PC-9 (cell line): ENCODE results near the gene PTGER1. TPM values are rescaled to one million over a fixed set of nuclear protein-coding genes. Genes with fewer than 3 reads are reported as not detected.
A peak's percentile ranks its signal among the peaks of the same experiment; 100 is the strongest.

Source experiments
- BruUV-seq: library from RNA; stranded (reverse); fragments of 400-500 nt; replicated peaks from 2 replicates; lab custom pipeline; 2021; lab: Mats Ljungman, UMichigan
- CTCF ChIA-PET: fragments of 300-600 bp; sonication (Branson Sonifier 250); formaldehyde crosslinking; loops from one replicate; lab custom pipeline; 2022; ENCODE audit warnings: antibody characterized with exemption; lab: Charles Lee
- POLR2A ChIA-PET: fragments of 300-600 bp; sonication (Branson Sonifier 250); formaldehyde crosslinking; loops from one replicate; lab custom pipeline; 2022; ENCODE audit warnings: antibody characterized with exemption; ENCODE audit not compliant: unreplicated experiment; lab: Charles Lee
- DNase-seq, 2 experiments: peaks; one replicate each; pipeline versions ENCODE4 v3.0.0 to v3.0.0-alpha.2; 2015 to 2022; ENCODE audit warnings: mixed read lengths in 1 of 2
- H2AFZ ChIP-seq: fragments of 200-600 bp; sonication (generic); 2 replicates; pipeline ENCODE4 v1.8.1; 2017; ENCODE audit warnings: antibody characterized with exemption
- H3F3A ChIP-seq: fragments of 200-600 bp; sonication (generic); 2 replicates; pipeline ENCODE4 v1.8.1; 2017; ENCODE audit warnings: antibody characterized with exemption, mild to moderate bottlenecking, low read depth; ENCODE audit not compliant: insufficient read depth
- H3K27ac ChIP-seq: fragments of 200-600 bp; sonication (generic); 2 replicates; pipeline ENCODE4 v1.6.1; 2016; ENCODE audit warnings: mixed run types
- H3K27me3 ChIP-seq: fragments of 200-600 bp; sonication (generic); 2 replicates; pipeline ENCODE4 v1.6.1; 2016; ENCODE audit warnings: low read depth, mixed run types; ENCODE audit not compliant: insufficient read depth
- H3K36me3 ChIP-seq: fragments of 200-600 bp; sonication (generic); 2 replicates; pipeline ENCODE4 v1.6.1; 2016; ENCODE audit warnings: low read depth, mixed run types
- H3K4me1 ChIP-seq: fragments of 200-600 bp; sonication (generic); replicated peaks from 2 replicates; pipeline ENCODE4 v1.6.1; 2016; ENCODE audit warnings: mixed run types; ENCODE audit not compliant: insufficient read depth
- H3K4me2 ChIP-seq: fragments of 200-600 bp; sonication (generic); 2 replicates; pipeline ENCODE4 v1.6.1; 2017; ENCODE audit warnings: mixed run types
- H3K4me3 ChIP-seq: fragments of 200-600 bp; sonication (generic); 2 replicates; pipeline ENCODE4 v1.6.1; 2016; ENCODE audit warnings: mixed run types
- H3K79me2 ChIP-seq: fragments of 200-600 bp; sonication (generic); 2 replicates; pipeline ENCODE4 v1.6.1; 2017; ENCODE audit warnings: low read depth, mixed run types
- H3K9me2 ChIP-seq: fragments of 200-600 bp; sonication (generic); 2 replicates; pipeline ENCODE4 v1.8.1; 2017; ENCODE audit warnings: mild to moderate bottlenecking; ENCODE audit not compliant: insufficient read depth
- H3K9me3 ChIP-seq: fragments of 200-600 bp; sonication (generic); 2 replicates; pipeline ENCODE4 v1.8.1; 2016; ENCODE audit warnings: low read depth; ENCODE audit not compliant: insufficient read depth
- H4K20me1 ChIP-seq: fragments of 200-600 bp; sonication (generic); 2 replicates; pipeline ENCODE4 v1.8.1; 2017; ENCODE audit not compliant: insufficient read depth
- EZH2 ChIP-seq: fragments of 200-600 bp; sonication (generic); IDR thresholded peaks from 2 replicates; pipeline ENCODE4 v1.8.0; 2017; ENCODE audit warnings: antibody characterized with exemption, low read depth
- intact Hi-C: fragments of 100-400 bp; cut with micrococcal nuclease; formaldehyde crosslinking; loops from one replicate; pipeline ENCODE4 v1.10.0; 2022; ENCODE audit not compliant: unreplicated experiment
- total RNA-seq: library from RNA; stranded (reverse); gene quantifications from 2 replicates; pipeline ENCODE4 v1.2.3, GENCODE V29; 2021
- TF ChIP-seq, protein P1 (sequence below): fragments of 200-600 bp; sonication (generic); conservative IDR thresholded peaks from 2 replicates; pipeline ENCODE4 v1.6.1; 2017; ENCODE audit warnings: mixed run types, antibody characterized with exemption, mild to moderate bottlenecking, moderate library complexity

PTGER1 gene
- total RNA-seq, 1 experiment from 2014 or later: 1.4 TPM

DNA sequence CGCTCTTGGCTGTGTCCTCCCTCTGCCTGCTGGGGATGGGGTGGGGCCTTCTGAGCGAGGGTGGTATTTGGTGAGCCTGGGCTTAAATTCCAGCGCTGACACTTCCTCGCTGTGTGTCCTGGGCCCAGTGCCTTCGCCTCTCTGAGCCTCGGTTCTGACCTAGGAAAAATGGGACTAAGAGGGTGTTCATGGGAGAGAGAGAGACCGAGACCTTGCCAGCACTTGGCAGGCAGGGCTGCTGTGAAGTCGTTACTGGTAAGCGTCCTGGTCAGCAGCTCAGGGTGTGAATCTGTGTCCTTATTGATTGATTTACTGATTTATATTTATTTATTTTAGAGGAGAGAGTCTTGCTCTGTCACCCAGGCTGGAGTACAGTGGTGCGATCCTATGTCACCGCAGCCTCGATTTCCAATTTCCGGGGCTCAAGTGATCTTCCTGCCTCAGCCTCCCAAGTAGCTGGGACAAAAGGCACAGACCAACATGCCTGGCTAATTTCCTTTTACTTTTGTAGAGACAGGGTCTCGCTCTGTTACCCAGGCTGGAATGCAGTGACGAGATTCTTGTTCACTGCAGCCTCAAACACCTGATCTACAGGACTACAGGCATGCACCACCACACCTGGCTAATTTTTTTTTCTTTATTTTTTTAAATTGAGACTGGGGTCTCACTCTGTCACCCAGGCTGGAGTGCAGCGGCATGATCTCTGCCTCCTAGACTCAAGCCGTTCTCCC, 39.7 kb downstream of the PTGER1 start:
- Histone ChIP-seq H3F3A (peaks cover 33% of the 10 kb centered on the region), H3K4me3 (peak overlapping the region; percentile 93; the same call in 1 of the 2 replicates), H3K79me2 (peaks cover 66% of the 10 kb centered on the region), H3K27me3 (no peaks in the 10 kb centered on the region; the same call in 1 of the 2 replicates), H2AFZ (no peak overlapping the region), H3K9me2 (no peaks in the 10 kb centered on the region), H4K20me1 (peaks cover 50% of the 10 kb centered on the region), H3K36me3 (no peaks in the 10 kb centered on the region), H3K27ac (peak overlapping the region; percentile 51), H3K4me1 (peaks cover 24% of the 10 kb centered on the region), H3K4me2 (peak overlapping the region; percentile 95), H3K9me3 (no peaks in the 10 kb centered on the region)
- no TSS peak for BruUV-seq
- intact Hi-C loops: loop anchor here (1.0 to 10.0 kb wide), 2 partner anchors 16 to 59 kb away; partner anchors contain the start of genes DDX39A and GIPC1
- POLR2A ChIA-PET: interaction anchor here (0.6 to 0.9 kb wide), 4 partner anchors 29 to 1641 kb away, joined by 3 to 5 read pairs (median 4); partner anchors contain the start of gene ASF1B
- DNase-seq: no peak
- TF ChIP-seq EZH2: no peak
- TF ChIP-seq, protein P1, sequence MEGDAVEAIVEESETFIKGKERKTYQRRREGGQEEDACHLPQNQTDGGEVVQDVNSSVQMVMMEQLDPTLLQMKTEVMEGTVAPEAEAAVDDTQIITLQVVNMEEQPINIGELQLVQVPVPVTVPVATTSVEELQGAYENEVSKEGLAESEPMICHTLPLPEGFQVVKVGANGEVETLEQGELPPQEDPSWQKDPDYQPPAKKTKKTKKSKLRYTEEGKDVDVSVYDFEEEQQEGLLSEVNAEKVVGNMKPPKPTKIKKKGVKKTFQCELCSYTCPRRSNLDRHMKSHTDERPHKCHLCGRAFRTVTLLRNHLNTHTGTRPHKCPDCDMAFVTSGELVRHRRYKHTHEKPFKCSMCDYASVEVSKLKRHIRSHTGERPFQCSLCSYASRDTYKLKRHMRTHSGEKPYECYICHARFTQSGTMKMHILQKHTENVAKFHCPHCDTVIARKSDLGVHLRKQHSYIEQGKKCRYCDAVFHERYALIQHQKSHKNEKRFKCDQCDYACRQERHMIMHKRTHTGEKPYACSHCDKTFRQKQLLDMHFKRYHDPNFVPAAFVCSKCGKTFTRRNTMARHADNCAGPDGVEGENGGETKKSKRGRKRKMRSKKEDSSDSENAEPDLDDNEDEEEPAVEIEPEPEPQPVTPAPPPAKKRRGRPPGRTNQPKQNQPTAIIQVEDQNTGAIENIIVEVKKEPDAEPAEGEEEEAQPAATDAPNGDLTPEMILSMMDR: no peak
- CTCF ChIA-PET: interaction anchor here (0.6 kb wide), 1 partner anchor 581 kb away, joined by 4 read pairs; no protein-coding TSS in a partner anchor

DNA sequence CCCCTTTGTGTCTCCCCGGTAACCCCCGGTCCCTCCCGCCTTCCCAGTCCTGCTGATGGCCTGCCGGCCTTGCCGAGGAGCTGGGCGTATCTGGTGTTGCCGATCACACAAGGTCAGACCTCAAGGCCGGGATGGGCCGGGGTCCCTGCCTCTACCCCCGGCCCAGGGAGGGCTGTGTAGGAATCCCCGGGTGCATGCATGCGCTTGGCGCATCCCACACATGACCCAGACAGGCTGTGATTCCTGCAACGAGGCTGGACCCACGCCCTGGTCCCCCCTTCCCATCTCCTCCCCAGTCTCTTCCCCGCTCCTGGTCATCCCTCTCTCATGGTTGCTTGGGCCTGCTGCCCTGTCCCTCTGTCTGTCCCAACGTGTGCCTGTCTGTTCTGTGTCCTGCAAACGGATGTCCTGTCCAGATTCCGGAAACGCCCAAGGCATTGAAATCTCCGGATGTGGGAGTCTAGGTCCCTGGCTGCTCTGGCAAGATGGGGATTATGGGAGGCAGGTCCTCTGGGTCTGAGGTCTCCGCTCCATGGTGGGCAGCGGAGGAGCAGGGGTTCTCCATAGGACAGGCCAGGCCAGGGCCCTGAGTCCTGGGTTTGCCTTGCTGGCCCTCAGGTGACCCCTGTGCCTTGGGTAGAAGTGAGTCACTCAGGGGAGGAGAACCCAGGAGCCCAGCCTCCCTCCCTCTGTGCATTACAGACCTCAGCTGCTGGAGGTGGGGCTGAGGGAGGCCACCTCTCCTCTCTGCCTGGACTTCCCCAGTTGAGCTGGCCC, 40.4 kb downstream of the PTGER1 start:
- Histone ChIP-seq H3K27ac (peak overlapping the region; percentile 51), H3F3A (peaks cover 33% of the 10 kb centered on the region), H3K36me3 (no peaks in the 10 kb centered on the region), H3K9me2 (no peaks in the 10 kb centered on the region), H3K4me3 (peak overlapping the region; percentile 93), H2AFZ (0 out of 2 replicates have a peak overlapping the region, but pooled peaks have one; percentile 31), H3K4me1 (peaks cover 24% of the 10 kb centered on the region), H4K20me1 (peaks cover 42% of the 10 kb centered on the region), H3K9me3 (no peaks in the 10 kb centered on the region), H3K27me3 (no peaks in the 10 kb centered on the region; the same call in 1 of the 2 replicates), H3K4me2 (peak overlapping the region; percentile 95), H3K79me2 (peaks cover 59% of the 10 kb centered on the region)
- DNase-seq: peak; percentile 84 to 90
- TSS peak; percentile 21 for BruUV-seq
- no peak for TF ChIP-seq EZH2
- TF ChIP-seq, protein P1: no peak
- intact Hi-C loops: loop anchor here (1.0 to 10.0 kb wide), 3 partner anchors 15 to 118 kb away; partner anchors contain the start of genes DDX39A and GIPC1
- POLR2A ChIA-PET: interaction anchor here (0.6 to 0.9 kb wide), 4 partner anchors 29 to 1642 kb away, joined by 3 to 5 read pairs (median 4); partner anchors contain the start of gene ASF1B
- CTCF ChIA-PET: interaction anchor here (0.6 kb wide), 1 partner anchor 580 kb away, joined by 4 read pairs; no protein-coding TSS in a partner anchor
